Measurements from ENCODE around the gene CERS1.

The CERS1 gene

GRCh38 chr19:18898607-18899408 lies 2.9 kb upstream of the CERS1 start:
- no peak for DNase-seq

- DNase-seq = no peak
Observed at GRCh38 chr19:18898081-18898606, 2.2 kb upstream of the CERS1 start.

GRCh38 chr19:18897094-18898029 lies 1.4 kb upstream of the CERS1 start:
- DNase-seq = no peak

- no peak for DNase-seq
Observed at GRCh38 chr19:18896421-18896841, 473 bp upstream of the CERS1 start.

GRCh38 chr19:18895038-18895823 lies 727 bp downstream of the CERS1 start:
- no peak for DNase-seq

DNA sequence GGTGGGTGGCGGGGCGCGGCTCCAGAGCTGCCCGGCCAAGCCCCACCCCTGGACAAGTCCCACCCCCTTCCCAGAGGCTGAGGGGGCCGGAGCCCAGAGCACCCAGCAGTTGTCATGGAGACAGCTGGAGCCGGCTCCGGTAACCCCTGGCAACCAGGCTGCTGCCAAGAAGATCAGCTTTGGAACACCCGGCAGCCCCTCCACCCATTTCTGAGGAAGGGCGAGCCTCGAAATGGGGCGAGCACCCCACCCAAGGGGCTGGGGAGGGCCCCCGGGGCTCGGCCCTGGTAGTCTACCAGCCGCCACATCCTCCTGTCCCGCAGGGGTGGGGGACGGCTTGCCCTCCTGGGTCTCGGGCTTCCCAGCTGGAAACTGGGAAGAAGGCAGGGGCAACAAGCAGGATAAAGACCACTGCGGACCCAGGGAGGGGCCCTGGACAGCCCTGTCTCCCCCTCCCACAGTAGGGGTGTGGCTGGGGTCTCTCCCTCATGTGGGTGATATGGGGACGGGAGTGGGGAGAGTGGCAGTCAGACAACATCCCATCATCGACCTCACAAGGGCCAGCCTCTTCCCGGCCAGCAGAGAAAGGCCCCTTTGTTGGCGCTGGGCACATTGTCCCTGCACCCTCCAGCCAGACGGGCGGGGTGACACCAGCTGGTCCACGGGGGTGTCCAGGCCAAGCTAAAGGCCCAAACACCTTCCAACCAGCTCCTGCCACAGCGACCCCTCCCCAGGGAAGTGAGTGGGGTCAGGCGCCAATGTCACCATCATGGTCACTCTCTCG lies 1.5 kb downstream of the CERS1 start:
- no peak for DNase-seq

- DNase-seq = no peak
Observed at GRCh38 chr19:18893587-18894253, 2.2 kb downstream of the CERS1 start.

- no peak for DNase-seq
Observed at GRCh38 chr19:18889949-18890745, 5.8 kb downstream of the CERS1 start.

DNA sequence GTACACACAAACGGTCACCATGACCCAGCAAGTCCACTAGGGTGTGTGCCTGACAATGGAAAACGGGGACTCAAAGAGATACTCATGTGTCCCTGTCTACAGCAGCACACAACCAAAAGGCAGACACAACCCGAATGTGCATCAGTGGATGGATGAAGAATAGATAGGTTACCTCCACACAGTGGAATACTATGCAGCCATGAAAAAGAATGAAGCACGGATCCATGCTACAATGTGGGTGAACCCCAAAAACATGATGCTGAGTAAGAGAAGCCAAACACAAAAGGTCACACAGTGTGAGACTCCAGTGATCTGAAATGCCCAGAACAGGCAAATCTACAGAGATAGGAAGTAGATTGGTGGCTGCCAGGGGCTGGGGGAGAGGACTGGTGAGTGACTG lies 9.0 kb downstream of the CERS1 start:
- no peak for DNase-seq

GRCh38 chr19:18883526-18884304 lies 12.2 kb downstream of the CERS1 start:
- DNase-seq = no peak

GRCh38 chr19:18881491-18881890 lies 14.5 kb downstream of the CERS1 start:
- DNase-seq = no peak

GRCh38 chr19:18879579-18880373 lies 16.2 kb downstream of the CERS1 start:
- no peak for DNase-seq

DNA sequence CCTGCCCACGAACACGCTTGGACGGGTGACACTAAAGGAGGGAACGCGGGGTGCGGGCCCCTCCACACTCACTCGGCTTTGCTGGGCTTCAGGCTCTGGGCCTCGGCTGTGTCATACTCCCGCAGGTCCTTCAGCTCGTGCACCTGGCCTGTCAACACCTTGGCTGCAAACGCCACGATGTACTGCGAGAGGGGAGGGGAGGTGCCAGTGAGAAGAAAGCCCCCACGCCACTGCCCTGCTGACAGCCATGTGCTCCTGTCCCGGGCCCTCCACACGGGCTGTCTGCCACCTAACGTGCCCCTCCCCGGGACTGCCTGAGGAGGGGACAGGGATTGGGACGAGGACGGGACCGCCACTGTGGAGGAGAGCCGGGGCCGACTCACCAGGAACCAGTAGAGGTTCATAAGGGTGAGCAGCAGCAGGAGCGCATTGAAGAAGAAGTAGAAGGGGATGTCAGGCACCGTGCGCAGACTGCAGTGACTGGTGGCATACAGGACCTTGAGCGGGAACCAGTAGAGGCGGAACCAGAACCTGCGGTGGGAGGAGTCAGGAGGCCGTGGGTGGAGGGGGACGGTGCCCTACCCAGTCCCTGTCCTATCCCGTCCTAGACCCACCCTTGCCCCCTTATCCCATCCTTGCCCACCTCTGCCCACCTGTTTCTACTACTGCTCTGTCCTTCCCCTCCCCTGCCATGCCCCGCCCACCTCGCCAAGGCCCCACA lies 16.9 kb downstream of the CERS1 start:
- DNase-seq = no peak

DNA sequence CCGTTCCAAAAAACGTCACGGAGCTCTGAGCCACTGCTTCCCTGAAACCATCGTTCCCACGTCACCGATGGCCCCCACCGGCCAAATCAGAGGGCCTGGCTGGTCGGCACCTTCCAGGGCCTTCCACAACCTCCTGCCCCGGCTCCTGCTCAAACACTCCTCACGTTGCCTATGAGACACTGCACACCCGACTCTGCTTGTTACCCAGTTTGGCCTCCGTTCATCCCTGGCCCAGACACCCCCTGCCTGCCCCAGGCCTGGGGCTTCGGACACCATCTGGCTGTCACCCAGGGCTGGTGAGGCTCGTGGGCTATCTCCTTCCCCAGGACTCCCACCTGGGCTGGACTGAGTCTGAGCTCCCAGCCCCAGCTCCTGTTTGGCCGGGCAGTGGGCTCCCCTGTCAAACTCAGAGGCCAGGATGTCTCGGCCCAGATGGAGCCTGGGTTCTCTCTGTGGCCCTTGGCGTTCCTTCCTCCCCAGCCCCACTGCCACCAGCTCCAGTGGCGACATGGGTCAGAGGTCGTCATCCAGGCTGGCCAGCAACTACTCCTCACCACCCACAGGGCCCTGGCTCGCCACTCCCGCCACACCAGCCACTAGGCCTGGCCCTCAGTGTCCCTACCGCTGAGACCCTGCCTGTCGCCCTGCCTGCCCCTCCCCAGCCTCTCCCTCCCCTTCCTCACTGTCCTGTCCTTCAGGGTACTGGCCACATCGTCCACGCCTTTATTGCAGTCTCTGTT lies 17.7 kb downstream of the CERS1 start:
- no peak for DNase-seq

DNA sequence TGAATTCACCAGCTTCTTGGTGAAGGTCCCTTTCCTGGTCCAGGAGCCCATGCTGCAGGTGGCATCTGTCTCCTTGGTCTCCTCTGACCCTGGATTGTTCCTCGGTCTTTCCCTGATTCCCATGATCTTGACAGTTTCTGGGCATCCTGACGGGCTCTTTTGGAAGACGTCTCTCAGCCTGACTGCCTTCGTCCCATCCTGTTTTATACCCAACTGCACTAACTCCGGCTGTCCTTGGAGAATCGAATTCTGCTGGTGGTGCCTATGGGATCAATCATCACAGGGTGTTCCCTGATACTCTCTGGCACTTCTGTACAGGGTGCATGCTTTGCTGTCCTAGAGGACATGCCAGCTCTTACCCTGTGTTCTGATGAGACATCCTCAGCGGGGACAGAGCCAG lies 19.1 kb downstream of the CERS1 start:
- DNase-seq = no peak

GRCh38 chr19:18875726-18876125 lies 20.2 kb downstream of the CERS1 start:
- DNase-seq = no peak

GRCh38 chr19:18871543-18871942 lies 24.4 kb downstream of the CERS1 start:
- DNase-seq = no peak

Measured in NCI-H510A (cell line).